Stomach smooth muscle (tissue), 2 donors: ENCODE data around the gene WASF3.

ENCODE experiments used
- H3K27ac ChIP-seq: one replicate; pipeline ENCODE4 v1.7.0; 2013; ENCODE audit warnings: mild to moderate bottlenecking, low read length, inconsistent platforms
- H3K27me3 ChIP-seq, 2 donors: one replicate each; pipeline ENCODE4 v1.7.0; 2013; ENCODE audit warnings: low read length in 2 of 2; ENCODE audit not compliant: insufficient read depth in 2 of 2, control insufficient read depth in 1 of 2
- H3K36me3 ChIP-seq, 2 donors: one replicate each; pipeline ENCODE4 v1.7.0; 2013; ENCODE audit warnings: low read length in 2 of 2; ENCODE audit not compliant: control insufficient read depth in 2 of 2, insufficient read depth in 2 of 2
- H3K4me1 ChIP-seq: one replicate; pipeline ENCODE4 v1.7.0; 2013; ENCODE audit warnings: low read length; ENCODE audit not compliant: control insufficient read depth, insufficient read depth
- H3K4me3 ChIP-seq, 2 donors: one replicate each; pipeline ENCODE4 v1.7.0; 2013; ENCODE audit warnings: low read length in 2 of 2
- H3K9ac ChIP-seq, 2 donors: one replicate each; pipeline ENCODE4 v1.7.0; 2013; ENCODE audit warnings: low read length in 2 of 2, mild to moderate bottlenecking in 1 of 2
- H3K9me3 ChIP-seq, 2 donors: one replicate each; pipeline ENCODE4 v1.7.0; 2013; ENCODE audit warnings: low read length in 2 of 2; ENCODE audit not compliant: control insufficient read depth in 2 of 2
- donor health status: healthy.
- donor health status: Pancreatic carcinoma.

Gene WASF3

DNA sequence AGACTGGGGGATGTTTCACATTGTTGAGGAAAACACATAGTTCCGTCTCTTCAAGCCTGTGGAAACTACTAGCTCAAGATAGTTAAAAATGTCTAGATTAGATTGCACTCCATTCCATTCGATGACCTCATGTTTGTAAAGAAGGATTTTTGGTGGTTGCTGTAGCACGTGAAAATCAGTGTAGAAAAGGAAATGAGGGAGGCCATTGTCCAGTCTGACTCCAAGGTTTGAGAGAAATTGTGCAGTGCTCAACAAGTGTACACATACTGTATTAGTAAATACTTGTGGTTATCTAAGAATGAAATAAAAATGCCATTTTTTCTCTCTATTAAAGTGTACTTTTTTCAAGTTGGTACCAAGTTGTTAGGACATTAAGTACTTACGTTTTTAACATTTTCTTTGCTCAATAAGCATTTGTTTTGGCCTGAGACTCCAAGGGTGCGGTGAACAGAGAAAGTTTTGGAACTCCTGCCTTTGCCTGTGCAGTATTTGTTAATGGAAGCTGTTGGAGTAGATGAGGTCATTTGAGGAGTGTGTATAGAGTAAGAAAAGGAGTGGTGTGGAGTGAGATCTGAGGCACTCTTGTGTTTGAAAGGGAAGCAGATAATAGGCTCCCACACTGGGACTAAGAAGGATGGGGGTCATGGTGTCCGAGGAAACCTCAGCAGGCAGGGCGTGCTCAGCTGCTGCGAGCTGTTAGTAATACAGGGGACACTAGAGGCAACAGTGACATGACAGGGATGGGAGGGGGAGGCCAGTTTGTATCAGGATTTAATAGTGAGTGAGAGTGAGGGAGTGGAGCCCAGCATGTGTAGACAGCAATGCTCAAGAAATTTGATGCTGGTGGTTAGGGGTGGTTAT lies 4.4 kb downstream of the WASF3 start:
- H3K36me3 ChIP-seq = no peaks in the 10 kb centered on the region
- H3K27ac ChIP-seq = no peak overlapping the region
- no peaks in the 10 kb centered on the region for H3K27me3 ChIP-seq
- H3K4me3 ChIP-seq = no peak overlapping the region
- H3K9ac ChIP-seq = no peak overlapping the region
- peaks cover 4% of the 10 kb centered on the region for H3K4me1 ChIP-seq
- H3K9me3 ChIP-seq = no peaks in the 10 kb centered on the region

DNA sequence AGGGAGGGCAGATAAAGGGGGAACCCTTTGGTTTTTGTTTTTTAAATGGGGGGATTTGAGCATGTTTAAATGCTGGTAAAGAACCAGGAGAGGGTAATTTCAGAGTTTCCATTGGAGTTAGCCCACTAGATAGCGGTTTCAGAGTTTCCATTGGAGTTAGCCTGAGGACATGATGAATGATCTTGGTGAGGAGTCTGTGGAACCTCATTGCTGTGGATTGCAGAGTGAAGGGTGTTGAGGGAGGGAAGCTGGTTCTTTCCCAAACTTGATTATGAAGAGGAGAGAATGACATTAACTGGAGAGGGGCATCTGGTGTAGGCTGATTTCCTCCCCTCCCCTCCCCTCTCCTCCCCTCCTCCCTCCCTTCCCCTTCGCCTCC lies 5.0 kb downstream of the WASF3 start:
- Histone ChIP-seq H3K36me3 (no peaks in the 10 kb centered on the region), H3K4me3 (no peak overlapping the region), H3K27ac (no peak overlapping the region), H3K4me1 (no peaks in the 10 kb centered on the region), H3K9me3 (no peaks in the 10 kb centered on the region), H3K27me3 (no peaks in the 10 kb centered on the region), H3K9ac (no peak overlapping the region)

DNA sequence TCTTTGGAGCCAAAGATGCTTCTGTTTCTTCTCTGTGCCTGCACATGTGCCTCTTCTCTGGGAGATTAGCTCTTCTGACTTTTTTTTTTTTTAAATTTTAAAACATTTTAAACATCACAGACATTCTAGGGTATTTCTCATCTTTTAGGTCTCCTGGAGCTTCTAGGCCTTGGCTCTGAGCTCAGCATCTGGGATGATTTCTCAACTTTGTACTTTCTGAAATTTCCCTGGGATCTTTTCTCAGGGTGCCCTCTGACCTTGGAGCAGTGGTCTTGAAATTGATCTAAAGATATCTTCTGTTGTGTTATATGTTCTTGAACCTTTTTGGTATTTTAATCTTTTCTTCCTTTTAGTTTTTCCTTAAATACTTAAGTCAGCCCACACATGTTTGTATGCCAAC lies 6.2 kb downstream of the WASF3 start:
- Histone ChIP-seq H3K9me3 (no peaks in the 10 kb centered on the region), H3K4me3 (no peak overlapping the region), H3K9ac (no peak overlapping the region), H3K27ac (no peak overlapping the region), H3K4me1 (no peaks in the 10 kb centered on the region), H3K27me3 (no peaks in the 10 kb centered on the region), H3K36me3 (no peaks in the 10 kb centered on the region)

DNA sequence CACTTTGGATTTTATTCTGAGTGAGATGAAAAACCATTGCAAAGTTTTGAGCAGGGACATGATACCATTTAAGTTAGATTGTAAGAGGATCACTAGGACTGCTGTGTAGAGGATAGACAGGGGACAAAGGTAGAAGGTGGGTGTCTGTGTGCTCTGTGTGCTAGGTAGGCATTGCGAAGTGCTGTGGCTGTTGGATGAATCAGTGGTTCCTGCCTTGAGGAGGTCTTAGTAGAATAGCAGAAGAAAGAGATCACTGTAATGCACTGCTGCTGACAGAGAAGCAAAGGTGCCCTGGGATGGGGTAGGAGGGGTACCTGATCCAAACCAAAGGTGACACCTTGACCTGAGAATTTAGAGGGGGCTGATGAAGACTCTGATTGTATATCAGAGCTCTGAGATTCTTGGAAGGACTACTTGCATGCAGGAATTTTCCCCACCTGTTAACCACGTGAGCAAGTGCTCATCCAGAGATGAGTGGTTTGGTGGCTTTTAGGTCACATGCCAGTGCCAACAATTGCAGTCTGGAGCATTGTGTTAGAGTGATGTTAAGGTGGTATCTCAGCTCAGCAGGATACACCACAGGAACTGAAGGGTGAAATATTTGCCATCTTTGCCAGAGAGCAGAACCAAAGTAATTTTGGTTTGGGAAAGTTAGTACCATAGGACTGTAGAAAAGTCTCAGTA lies 10.8 kb downstream of the WASF3 start:
- Histone ChIP-seq H3K36me3 (no peaks in the 10 kb centered on the region), H3K9me3 (no peaks in the 10 kb centered on the region)

DNA sequence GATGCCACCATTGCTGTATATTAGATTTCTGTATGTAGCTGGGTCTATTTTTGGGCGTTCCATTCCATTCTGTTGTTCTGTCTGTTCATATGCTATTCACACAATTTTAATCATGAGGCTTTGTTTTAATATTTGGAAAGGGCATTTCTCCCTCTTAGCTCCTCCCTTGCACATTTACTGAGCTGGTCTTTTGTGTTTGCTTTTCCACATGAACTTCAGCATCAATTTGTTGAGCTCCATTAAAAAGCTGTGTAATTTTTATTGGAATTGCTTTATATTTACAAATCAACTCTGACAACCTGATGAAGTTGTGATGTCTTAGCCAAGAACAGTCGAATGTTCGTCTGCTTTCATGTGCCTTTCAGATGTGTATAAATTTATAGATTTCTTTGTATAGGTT lies 14.0 kb downstream of the WASF3 start:
- Histone ChIP-seq H3K4me1 (no peaks in the 10 kb centered on the region), H3K27ac (no peak overlapping the region)

More for the DNA sequence above, 10.8 kb downstream of the WASF3 start:
- no peaks in the 10 kb centered on the region for H3K4me1 ChIP-seq
- H3K4me3 ChIP-seq = no peak overlapping the region
- no peaks in the 10 kb centered on the region for H3K27me3 ChIP-seq
- H3K9ac ChIP-seq = no peak overlapping the region
- no peak overlapping the region for H3K27ac ChIP-seq

DNA sequence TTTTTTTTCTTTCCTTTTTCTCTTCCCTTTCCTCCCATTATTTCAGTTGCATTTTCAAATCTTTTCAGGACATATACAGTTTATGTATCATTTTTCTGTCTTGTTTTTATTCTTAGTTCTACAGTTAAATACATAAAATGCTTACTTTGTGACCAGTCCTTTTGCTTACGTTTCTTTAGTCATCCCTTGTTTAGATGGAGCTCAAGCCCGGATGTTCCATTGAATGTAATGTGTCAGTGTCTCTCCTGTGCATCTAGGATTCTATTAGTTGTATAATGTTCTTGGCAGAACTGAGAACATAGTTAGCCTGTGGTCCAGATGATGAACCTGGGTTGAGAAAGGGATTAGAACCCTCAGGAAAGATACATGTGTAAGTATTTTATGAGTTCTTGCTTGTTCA lies 17.8 kb downstream of the WASF3 start:
- H3K27me3 ChIP-seq = no peaks in the 10 kb centered on the region
- H3K27ac ChIP-seq = no peak overlapping the region
- no peak overlapping the region for H3K9ac ChIP-seq
- no peaks in the 10 kb centered on the region for H3K36me3 ChIP-seq
- peaks cover 0 to 3% of the 10 kb centered on the region in 2 donors for H3K9me3 ChIP-seq
- H3K4me3 ChIP-seq = no peak overlapping the region
- no peaks in the 10 kb centered on the region for H3K4me1 ChIP-seq

More for the DNA sequence above, 14.0 kb downstream of the WASF3 start:
- Histone ChIP-seq H3K27me3 (no peaks in the 10 kb centered on the region), H3K4me3 (no peak overlapping the region), H3K9ac (no peak overlapping the region), H3K36me3 (no peaks in the 10 kb centered on the region), H3K9me3 (no peaks in the 10 kb centered on the region)

DNA sequence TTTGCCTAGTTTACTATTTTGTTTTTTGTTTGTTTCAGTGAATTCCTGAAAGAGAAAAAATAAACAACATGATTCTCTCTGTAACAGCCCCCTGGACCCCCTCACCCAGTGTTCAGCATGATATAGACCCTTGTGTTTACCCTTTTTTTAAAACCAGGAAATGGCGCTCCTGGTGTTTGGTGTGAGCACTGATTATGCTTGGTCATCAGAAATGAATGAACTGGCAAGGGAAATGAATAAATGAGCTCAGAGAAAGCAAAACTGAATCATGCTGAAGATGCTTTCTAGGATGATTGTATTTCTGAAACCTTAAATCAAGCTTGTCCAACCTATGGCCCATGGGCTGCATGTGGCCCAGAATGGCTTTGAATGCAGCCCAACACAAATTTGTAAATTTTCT lies 22.1 kb downstream of the WASF3 start:
- no peaks in the 10 kb centered on the region for H3K36me3 ChIP-seq
- H3K4me1 ChIP-seq = no peaks in the 10 kb centered on the region
- no peak overlapping the region for H3K9ac ChIP-seq
- no peaks in the 10 kb centered on the region for H3K27me3 ChIP-seq
- no peak overlapping the region for H3K27ac ChIP-seq
- H3K4me3 ChIP-seq = no peak overlapping the region
- H3K9me3 ChIP-seq = peaks cover 0 to 3% of the 10 kb centered on the region in 2 donors

DNA sequence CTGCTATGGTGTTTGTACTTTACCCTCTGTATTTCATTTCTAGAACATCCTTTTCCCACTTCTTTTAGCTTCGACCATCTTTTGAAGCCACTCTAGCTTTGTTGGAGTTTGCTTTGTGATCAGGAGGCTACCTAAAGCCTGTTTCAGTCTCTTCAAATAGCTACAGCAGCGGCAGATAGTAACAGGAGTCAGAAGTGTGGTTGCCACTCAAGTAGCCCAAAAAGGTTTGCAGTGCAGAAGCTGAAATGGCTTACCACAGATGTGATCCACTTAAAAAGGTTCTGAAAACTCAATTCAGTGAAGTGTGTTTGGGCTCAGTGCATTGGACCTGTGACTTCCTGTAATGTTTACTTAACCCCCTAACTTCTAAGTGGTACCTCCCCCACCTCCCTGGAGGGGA lies 26.2 kb downstream of the WASF3 start:
- Histone ChIP-seq H3K4me1 (no peaks in the 10 kb centered on the region), H3K9me3 (no peaks in the 10 kb centered on the region), H3K4me3 (no peak overlapping the region), H3K36me3 (no peaks in the 10 kb centered on the region), H3K9ac (no peak overlapping the region), H3K27ac (no peak overlapping the region), H3K27me3 (no peaks in the 10 kb centered on the region)

DNA sequence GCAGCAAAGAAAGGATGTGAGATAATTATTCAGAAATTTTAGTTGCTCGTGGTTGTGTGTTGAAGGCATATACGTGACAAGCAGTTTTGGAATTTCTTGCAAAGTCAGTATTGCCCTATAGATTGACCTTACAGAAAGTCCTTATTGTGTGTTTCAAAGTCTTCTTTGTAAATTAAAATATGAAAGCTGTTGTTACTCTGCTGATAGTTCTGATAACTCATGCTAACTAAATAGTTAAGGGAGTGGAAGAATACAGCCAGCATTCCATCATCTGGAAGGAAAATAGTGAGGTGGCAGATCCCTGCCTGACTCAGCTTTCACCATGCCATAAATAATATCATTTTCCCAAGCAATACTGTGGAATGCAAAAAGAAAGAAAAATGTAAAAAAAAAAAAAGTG lies 27.2 kb downstream of the WASF3 start:
- Histone ChIP-seq H3K27ac (no peak overlapping the region), H3K36me3 (no peaks in the 10 kb centered on the region), H3K9me3 (no peaks in the 10 kb centered on the region), H3K27me3 (no peaks in the 10 kb centered on the region), H3K4me1 (no peaks in the 10 kb centered on the region), H3K4me3 (no peak overlapping the region), H3K9ac (no peak overlapping the region)

DNA sequence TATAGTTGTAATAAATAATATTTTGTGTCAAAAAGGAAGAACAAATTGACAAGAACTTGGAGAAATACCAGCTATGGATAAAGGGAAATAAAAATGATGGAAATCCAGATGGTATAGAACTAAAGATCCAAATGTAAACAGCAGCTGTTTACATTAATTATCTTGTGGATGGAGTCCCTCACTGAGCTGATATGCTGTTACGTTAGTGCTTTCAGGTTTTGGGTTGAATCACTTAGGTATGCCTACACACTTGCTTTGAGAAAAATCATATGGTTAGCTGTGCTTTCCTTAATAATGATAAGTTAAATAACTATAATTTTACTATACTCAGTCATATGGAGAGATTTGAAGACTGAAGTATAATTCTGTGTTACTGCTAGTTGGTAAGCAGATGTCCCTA lies 27.7 kb downstream of the WASF3 start:
- Histone ChIP-seq H3K9me3 (no peaks in the 10 kb centered on the region), H3K27me3 (no peaks in the 10 kb centered on the region), H3K36me3 (no peaks in the 10 kb centered on the region), H3K4me3 (no peak overlapping the region), H3K4me1 (no peaks in the 10 kb centered on the region), H3K27ac (no peak overlapping the region), H3K9ac (no peak overlapping the region)

DNA sequence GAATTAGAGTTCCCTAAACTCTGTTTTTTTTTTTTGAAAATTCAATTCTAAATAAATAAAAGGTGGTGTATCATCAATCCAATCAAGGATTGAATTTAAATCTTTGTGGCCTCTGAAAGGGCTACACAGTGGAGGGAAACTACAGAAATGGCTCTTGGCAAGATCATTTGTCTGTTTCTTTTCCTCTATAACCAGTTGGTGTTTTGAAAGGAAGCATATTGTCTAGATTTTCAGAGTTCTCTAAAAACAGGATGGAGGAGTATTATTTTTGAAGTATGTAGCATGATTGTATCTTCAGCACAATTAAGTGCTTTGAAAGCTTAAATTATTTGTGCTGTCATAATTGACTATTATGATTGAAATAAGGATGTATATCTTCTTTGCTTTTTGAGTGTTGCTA lies 29.8 kb downstream of the WASF3 start:
- Histone ChIP-seq H3K27ac (no peak overlapping the region), H3K9me3 (no peaks in the 10 kb centered on the region), H3K4me3 (no peak overlapping the region), H3K36me3 (no peaks in the 10 kb centered on the region), H3K4me1 (no peaks in the 10 kb centered on the region), H3K9ac (no peak overlapping the region), H3K27me3 (no peaks in the 10 kb centered on the region)
